B cell (primary cell): ENCODE results near the gene GPR148. TPM values are rescaled to one million over a fixed set of nuclear protein-coding genes. Genes with fewer than 3 reads are reported as not detected.

Experiments used
- ATAC-seq: fragments of 200-7000 bp; cut with Tn5 transposase; one replicate; pipeline ENCODE4 v1.10.0; 2021; ENCODE audit warnings: low read depth, mild to moderate bottlenecking, moderate number of reproducible peaks, moderate library complexity
- CTCF ChIA-PET: fragments of 350-600 bp; sonication (Branson Sonifier 250); formaldehyde crosslinking; loops from one replicate; lab custom pipeline; 2021; ENCODE audit warnings: antibody characterized with exemption, inconsistent platforms; lab: Charles Lee
- POLR2A ChIA-PET: fragments of 350-600 bp; sonication (Branson Sonifier 250); formaldehyde crosslinking; loops from one replicate; lab custom pipeline; 2021; ENCODE audit warnings: antibody characterized with exemption; lab: Charles Lee
- DNase-seq: peaks from one replicate; pipeline ENCODE4 v3.0.0; 2013
- H2AFZ ChIP-seq: 2 replicates; pipeline ENCODE4 v1.6.1; 2012; ENCODE audit warnings: mild to moderate bottlenecking, low read depth, low read length; ENCODE audit not compliant: insufficient read depth, poor library complexity, severe bottlenecking
- H3K27ac ChIP-seq, 2 donors: 1 replicate in 1 of 2; 2 replicates in 1 of 2; pipeline ENCODE4 v1.5.1; 2012 to 2013; ENCODE audit warnings: low read length in 2 of 2, mild to moderate bottlenecking in 2 of 2, moderate library complexity in 1 of 2
- H3K27me3 ChIP-seq, 4 experiments: fragments of 200-600 bp in 1 of 4; sonication (generic) in 1 of 4; replicated peaks in 1 of 4; 1 replicate in 2 of 4; 2 replicates in 2 of 4; pipeline versions ENCODE4 v1.6.1 to v1.7.0; 2013 to 2016; ENCODE audit warnings: low read length in 3 of 4, mild to moderate bottlenecking in 2 of 4, mixed read lengths in 1 of 4, moderate library complexity in 1 of 4; ENCODE audit not compliant: insufficient read depth in 4 of 4, control insufficient read depth in 3 of 4; ENCODE audit errors: control extremely low read depth in 1 of 4
- H3K36me3 ChIP-seq, 2 experiments: replicated peaks in 1 of 2; 1 replicate in 1 of 2; 2 replicates in 1 of 2; pipeline versions ENCODE4 v1.6.1 to v1.7.1; 2013; ENCODE audit warnings: low read length in 1 of 2; ENCODE audit not compliant: insufficient read depth in 2 of 2, control insufficient read depth in 1 of 2; ENCODE audit errors: control extremely low read depth in 1 of 2, extremely low read depth in 1 of 2
- H3K4me1 ChIP-seq, 2 donors: fragments of 200-600 bp in 1 of 2; sonication (generic) in 1 of 2; 1 replicate in 1 of 2; 2 replicates in 1 of 2; pipeline versions ENCODE4 v1.5.1 to v1.6.1; 2013 to 2017; ENCODE audit warnings: low read length in 2 of 2; ENCODE audit not compliant: control insufficient read depth in 2 of 2, insufficient read depth in 2 of 2
- H3K4me2 ChIP-seq: replicated peaks from 2 replicates; pipeline ENCODE3; 2012; ENCODE audit warnings: mild to moderate bottlenecking, low read depth, low read length; ENCODE audit not compliant: poor library complexity, severe bottlenecking
- H3K4me3 ChIP-seq, 5 experiments: fragments of 200-600 bp in 1 of 5; sonication (generic) in 1 of 5; 1 replicate in 3 of 5; 2 replicates in 2 of 5; pipeline versions ENCODE4 v1.5.1 to v1.7.0; 2011 to 2016; ENCODE audit warnings: low read length in 4 of 5, mild to moderate bottlenecking in 4 of 5, low read depth in 2 of 5, control low read depth in 1 of 5, moderate library complexity in 1 of 5; ENCODE audit not compliant: insufficient read depth in 1 of 5; ENCODE audit errors: control extremely low read depth in 1 of 5, extremely low read depth in 1 of 5
- H3K79me2 ChIP-seq: fragments of 200-600 bp; sonication (generic); one replicate; pipeline ENCODE4 v1.6.0; 2016; ENCODE audit warnings: low read length; ENCODE audit not compliant: control insufficient read depth, insufficient read depth
- H3K9ac ChIP-seq: fragments of 200-600 bp; sonication (generic); 2 replicates; pipeline ENCODE4 v1.6.1; 2017; ENCODE audit warnings: mild to moderate bottlenecking, low read length, moderate library complexity
- H3K9me3 ChIP-seq, 3 donors: one replicate each; pipeline versions ENCODE4 v1.6.1 to v1.7.1; 2013; ENCODE audit warnings: low read length in 2 of 3; ENCODE audit not compliant: control insufficient read depth in 2 of 3, insufficient read depth in 1 of 3; ENCODE audit errors: control extremely low read depth in 1 of 3
- H4K20me1 ChIP-seq: 2 replicates; pipeline ENCODE4 v1.6.0; 2012; ENCODE audit warnings: mild to moderate bottlenecking, low read length; ENCODE audit not compliant: insufficient read depth, control insufficient read depth, poor library complexity, severe bottlenecking
- H3K27ac Mint-ChIP-seq: one replicate; pipeline ENCODE4 v1.8.0; 2021; ENCODE audit warnings: mixed read lengths
- H3K27me3 Mint-ChIP-seq: one replicate; pipeline ENCODE4 v1.8.0; 2021; ENCODE audit warnings: mixed read lengths
- H3K4me1 Mint-ChIP-seq: one replicate; pipeline ENCODE4 v1.8.0; 2021; ENCODE audit warnings: mixed read lengths
- H3K4me3 Mint-ChIP-seq: one replicate; pipeline ENCODE4 v1.8.0; 2021; ENCODE audit warnings: mixed read lengths
- H3K9me3 Mint-ChIP-seq: one replicate; pipeline ENCODE4 v1.8.0; 2022; ENCODE audit warnings: mixed read lengths; ENCODE audit not compliant: insufficient read depth
- CTCF ChIP-seq: fragments of 200-600 bp; IDR thresholded peaks from one replicate; pipeline ENCODE4 v1.8.0; 2022; ENCODE audit warnings: antibody characterized with exemption, mild to moderate bottlenecking
- EZH2 ChIP-seq: IDR thresholded peaks from 2 replicates; pipeline ENCODE4 v1.6.1; 2012; ENCODE audit warnings: borderline replicate concordance, low read depth, mild to moderate bottlenecking, moderate library complexity, low read length; ENCODE audit not compliant: insufficient read depth, poor library complexity, severe bottlenecking
- WGBS: methylation state at CpG from one replicate; pipeline ENCODE4 v1.1.5; 2013; ENCODE audit warnings: missing lambda C conversion rate; ENCODE audit not compliant: insufficient coverage; 5-methylcytosine and 5-hydroxymethylcytosine counted together
- intact Hi-C: fragments of 100-400 bp; cut with micrococcal nuclease; formaldehyde crosslinking; loops from one replicate; pipeline ENCODE4 v1.10.0; 2022
- polyA plus RNA-seq: library from polyadenylated mRNA; depleted of rRNA; stranded (reverse); fragments of >200 nt; gene quantifications from 2 replicates; pipeline ENCODE4 v1.2.3, GENCODE V29; 2012
- total RNA-seq, 2 donors: library from RNA; stranded (reverse); fragments of 120-200 nt in 1 of 2; gene quantifications; 1 replicate in 1 of 2; 2 replicates in 1 of 2; pipeline versions ENCODE4 v1.2.3 to v1.2.4, GENCODE V29; 2013 to 2022

GPR148 gene
- total and polyA plus RNA-seq, 2 donors (not counting 1 experiment from before 2014, with no cell fraction given): not detected

GRCh38 chr2:130724455-130724854 is 4.4 kb upstream of the GPR148 start:
- no peak overlapping the region for H3K4me3 Mint-ChIP-seq
- peaks cover 19% of the 10 kb centered on the region for H3K4me1 Mint-ChIP-seq
- H4K20me1 ChIP-seq: no peaks in the 10 kb centered on the region
- H3K9me3 ChIP-seq: peaks cover 0 to 34% (median 0%) of the 10 kb centered on the region in 3 donors
- no peak overlapping the region for H3K4me2 ChIP-seq
- CTCF ChIA-PET: no interaction called here
- DNase-seq (no peak), ATAC-seq (no peak)
- TF ChIP-seq EZH2 (no peak), CTCF (no peak)
- no peak overlapping the region for H3K9ac ChIP-seq
- POLR2A ChIA-PET: no interaction called here
- H3K27me3 Mint-ChIP-seq: peaks cover 20% of the 10 kb centered on the region
- no peaks in the 10 kb centered on the region for H3K36me3 ChIP-seq
- no peak overlapping the region for H3K4me3 ChIP-seq
- intact Hi-C loops: no loop called here
- no peaks in the 10 kb centered on the region for H3K9me3 Mint-ChIP-seq
- no peaks in the 10 kb centered on the region for H3K79me2 ChIP-seq
- H3K27me3 ChIP-seq: peaks cover 0 to 25% (median 11%) of the 10 kb centered on the region in 4 experiments
- no peak overlapping the region for H2AFZ ChIP-seq
- peaks cover 20 to 24% of the 10 kb centered on the region in 2 donors for H3K4me1 ChIP-seq
- H3K27ac ChIP-seq: no peak overlapping the region
- H3K27ac Mint-ChIP-seq: no peak overlapping the region
- WGBS: 100% methylated on average over 2 of the region's 2 CpGs

GRCh38 chr2:130726614-130727180 is 2.2 kb upstream of the GPR148 start:
- Histone ChIP-seq H3K27ac (peak overlapping the region in 1 of 2 donors; percentile 33), H3K27me3 (peaks cover 0 to 27% (median 11%) of the 10 kb centered on the region in 4 experiments), H4K20me1 (no peaks in the 10 kb centered on the region), H3K79me2 (no peaks in the 10 kb centered on the region), H3K9me3 (peaks cover 0 to 29% (median 0%) of the 10 kb centered on the region in 3 donors), H3K4me1 (peaks cover 20 to 24% of the 10 kb centered on the region in 2 donors), H3K9ac (peak overlapping the region; percentile 73), H3K4me2 (peak overlapping the region; percentile 87), H3K4me3 (peak overlapping the region in 4 of 5 experiments; percentile 34 to 67 (median 53)), H3K36me3 (no peaks in the 10 kb centered on the region), H2AFZ (peak overlapping the region; percentile 68)
- CTCF ChIA-PET: no interaction called here
- POLR2A ChIA-PET: no interaction called here
- Mint-ChIP-seq H3K4me3 (peak overlapping the region; percentile 82), H3K27me3 (peaks cover 13% of the 10 kb centered on the region), H3K4me1 (peaks cover 19% of the 10 kb centered on the region), H3K9me3 (no peaks in the 10 kb centered on the region), H3K27ac (peak overlapping the region; percentile 54)
- ATAC-seq: no peak
- intact Hi-C loops: no loop called here
- peak; percentile 7 for DNase-seq
- 23% methylated on average over 17 of the region's 20 CpGs for whole genome bisulfite sequencing
- no peak for TF ChIP-seq EZH2
- TF ChIP-seq CTCF: no peak
